Ovary (tissue), 3 donors: Measurements from ENCODE around the gene ADARB2.

Experiments
- CTCF ChIP-seq, 3 donors: fragments of 450-650 bp in 2 of 3; fragments of 200-600 bp in 1 of 3; IDR thresholded peaks; one replicate each; pipeline versions ENCODE4 v1.5.1 to v1.8.0; 2016 to 2022; ENCODE audit warnings: antibody characterized with exemption in 3 of 3, mild to moderate bottlenecking in 1 of 3
- EP300 ChIP-seq: sonication (generic); formaldehyde crosslinking; IDR thresholded peaks from one replicate; pipeline ENCODE4 v1.6.1; 2017; ENCODE audit warnings: antibody characterized with exemption
- POLR2A ChIP-seq: fragments of 450-650 bp; IDR thresholded peaks from one replicate; pipeline ENCODE4 v1.6.1; 2017; ENCODE audit warnings: antibody characterized with exemption, mild to moderate bottlenecking, moderate library complexity
- donor health status: DM: no; HTN: no; CAD: no.

GRCh38 chr10:1550616-1551015, 186.7 kb downstream of the ADARB2 start:
- TF ChIP-seq EP300 (no peak), CTCF (IDR thresholded peaks at IDR 0.05) (no peak), POLR2A (no peak)
